Testis (tissue), 3 donors: ENCODE results near the gene THSD4. TPM values are rescaled to one million over a fixed set of nuclear protein-coding genes. Genes with fewer than 3 reads are reported as not detected.

Source experiments
- DNase-seq: peaks from one replicate; pipeline ENCODE4 v3.0.0-alpha.2; 2019
- H3K27ac ChIP-seq, 2 donors: fragments of 200-600 bp; sonication (generic); one replicate each; pipeline ENCODE4 v1.5.1; 2019
- H3K27me3 ChIP-seq: fragments of 200-600 bp; sonication (generic); one replicate; pipeline ENCODE4 v1.5.1; 2019
- H3K36me3 ChIP-seq: fragments of 200-600 bp; sonication (generic); one replicate; pipeline ENCODE4 v1.5.1; 2017; ENCODE audit warnings: low read depth; ENCODE audit errors: missing control alignments
- H3K4me1 ChIP-seq: fragments of 200-600 bp; sonication (generic); one replicate; pipeline ENCODE4 v1.5.1; 2019
- H3K4me3 ChIP-seq, 2 donors: fragments of 200-600 bp; sonication (generic); one replicate each; pipeline ENCODE4 v1.5.1; 2017 to 2019
- H3K9me3 ChIP-seq: fragments of 200-600 bp; sonication (generic); one replicate; pipeline ENCODE4 v1.5.1; 2017
- POLR2A ChIP-seq: fragments of 450-650 bp; IDR thresholded peaks from one replicate; pipeline ENCODE4 v1.6.1; 2017; ENCODE audit warnings: antibody characterized with exemption, mild to moderate bottlenecking, moderate library complexity
- WGBS, 2 donors: methylation state at CpG; one replicate each; pipeline ENCODE4 v1.1.5; 2018; 5-methylcytosine and 5-hydroxymethylcytosine counted together
- intact Hi-C: fragments of 100-400 bp; cut with DNase I; formaldehyde crosslinking; loops from one replicate; pipeline ENCODE4 v1.15.1; 2023; ENCODE audit warnings: low total_unique reads
- polyA plus RNA-seq: library from polyadenylated mRNA; stranded (reverse); fragments of 350-450 nt; fragmentation: Illumina TruSeq; extraction: RNeasy Lipid Tissue Mini Kit (QIAGEN cat#74804); gene quantifications from one replicate; pipeline ENCODE4 v1.2.3, GENCODE V29; 2014; ENCODE audit warnings: low read depth, low replicate concordance; ENCODE audit not compliant: insufficient read depth
- total RNA-seq, 2 donors: library from RNA; depleted of rRNA; stranded (reverse); fragments of >200 nt; gene quantifications; one replicate each; pipeline ENCODE4 v1.2.3, GENCODE V29; 2016
- TF ChIP-seq, protein P1 (sequence below), 3 experiments: fragments of 450-650 bp in 2 of 3; fragments of 200-600 bp in 1 of 3; sonication (generic) in 1 of 3; IDR thresholded peaks; one replicate each; pipeline ENCODE4 v1.5.1; 2016 to 2019; ENCODE audit warnings: antibody characterized with exemption in 3 of 3, mild to moderate bottlenecking in 2 of 3, moderate library complexity in 1 of 3

Gene THSD4
- total and polyA plus RNA-seq, 3 donors from 2014 or later: 14.3 to 21.5 (median 18.2) TPM

DNA sequence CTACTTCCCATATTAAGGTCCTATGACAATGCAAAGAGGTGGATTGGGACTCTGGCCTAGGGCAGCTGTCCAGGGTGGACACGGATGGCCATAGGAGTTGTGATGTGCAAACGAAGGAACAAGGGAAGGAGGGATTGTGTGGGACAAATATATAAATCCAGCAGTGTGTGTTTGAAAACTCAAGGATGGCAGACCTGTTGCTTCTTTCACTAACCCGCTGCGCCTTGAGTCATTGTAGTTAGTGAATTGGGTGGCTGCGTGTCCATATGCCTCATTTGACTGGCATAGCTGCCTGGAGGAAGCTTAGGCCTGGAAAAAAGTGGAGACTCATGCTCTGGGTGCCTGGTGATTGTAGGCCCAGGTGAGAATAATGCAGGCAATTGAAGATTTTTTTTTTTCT is 334.7 kb downstream of the THSD4 start:
- DNase-seq: no peak
- Histone ChIP-seq H3K36me3 (no peaks in the 10 kb centered on the region), H3K27me3 (no peaks in the 10 kb centered on the region), H3K27ac (no peak overlapping the region), H3K9me3 (no peaks in the 10 kb centered on the region), H3K4me3 (no peak overlapping the region), H3K4me1 (no peaks in the 10 kb centered on the region)
- intact Hi-C loops: loop anchor here (10.0 kb wide), 2 partner anchors 285 to 335 kb away; partner anchors contain the start of gene THSD4
- WGBS, 2 donors: 71 to 73% methylated on average over 5 of the region's 5 CpGs
- TF ChIP-seq, protein P1, sequence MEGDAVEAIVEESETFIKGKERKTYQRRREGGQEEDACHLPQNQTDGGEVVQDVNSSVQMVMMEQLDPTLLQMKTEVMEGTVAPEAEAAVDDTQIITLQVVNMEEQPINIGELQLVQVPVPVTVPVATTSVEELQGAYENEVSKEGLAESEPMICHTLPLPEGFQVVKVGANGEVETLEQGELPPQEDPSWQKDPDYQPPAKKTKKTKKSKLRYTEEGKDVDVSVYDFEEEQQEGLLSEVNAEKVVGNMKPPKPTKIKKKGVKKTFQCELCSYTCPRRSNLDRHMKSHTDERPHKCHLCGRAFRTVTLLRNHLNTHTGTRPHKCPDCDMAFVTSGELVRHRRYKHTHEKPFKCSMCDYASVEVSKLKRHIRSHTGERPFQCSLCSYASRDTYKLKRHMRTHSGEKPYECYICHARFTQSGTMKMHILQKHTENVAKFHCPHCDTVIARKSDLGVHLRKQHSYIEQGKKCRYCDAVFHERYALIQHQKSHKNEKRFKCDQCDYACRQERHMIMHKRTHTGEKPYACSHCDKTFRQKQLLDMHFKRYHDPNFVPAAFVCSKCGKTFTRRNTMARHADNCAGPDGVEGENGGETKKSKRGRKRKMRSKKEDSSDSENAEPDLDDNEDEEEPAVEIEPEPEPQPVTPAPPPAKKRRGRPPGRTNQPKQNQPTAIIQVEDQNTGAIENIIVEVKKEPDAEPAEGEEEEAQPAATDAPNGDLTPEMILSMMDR (IDR thresholded peaks at IDR 0.05): no peak
- no peak for TF ChIP-seq POLR2A

DNA sequence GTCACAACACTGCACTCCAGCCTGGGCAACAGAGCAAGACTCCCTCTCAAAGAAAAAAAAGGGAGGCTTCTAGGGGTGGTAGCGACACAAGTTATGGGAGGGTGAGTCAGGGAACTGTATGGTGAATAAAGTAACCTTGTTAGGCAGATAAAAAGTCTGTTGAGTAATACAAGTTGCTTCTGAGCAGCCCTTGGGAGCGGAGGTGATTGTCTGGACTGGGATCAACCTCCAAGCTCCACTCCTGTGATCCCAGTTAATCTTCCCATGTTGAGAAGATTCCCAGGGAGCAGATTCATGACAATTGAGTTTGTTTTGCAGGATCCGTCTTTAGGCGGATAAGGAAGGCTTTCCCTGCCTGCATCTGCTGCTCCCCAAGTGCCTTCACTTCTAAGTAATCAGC is 335.9 kb downstream of the THSD4 start:
- Histone ChIP-seq H3K9me3 (no peaks in the 10 kb centered on the region), H3K27me3 (no peaks in the 10 kb centered on the region), H3K27ac (no peak overlapping the region), H3K4me1 (no peaks in the 10 kb centered on the region), H3K4me3 (no peak overlapping the region), H3K36me3 (no peaks in the 10 kb centered on the region)
- 78 to 87% methylated on average over 4 of the region's 4 CpGs for WGBS, 2 donors
- no peak for DNase-seq
- intact Hi-C loops: no loop called here
- TF ChIP-seq, protein P1 (IDR thresholded peaks at IDR 0.05): no peak
- no peak for TF ChIP-seq POLR2A

DNA sequence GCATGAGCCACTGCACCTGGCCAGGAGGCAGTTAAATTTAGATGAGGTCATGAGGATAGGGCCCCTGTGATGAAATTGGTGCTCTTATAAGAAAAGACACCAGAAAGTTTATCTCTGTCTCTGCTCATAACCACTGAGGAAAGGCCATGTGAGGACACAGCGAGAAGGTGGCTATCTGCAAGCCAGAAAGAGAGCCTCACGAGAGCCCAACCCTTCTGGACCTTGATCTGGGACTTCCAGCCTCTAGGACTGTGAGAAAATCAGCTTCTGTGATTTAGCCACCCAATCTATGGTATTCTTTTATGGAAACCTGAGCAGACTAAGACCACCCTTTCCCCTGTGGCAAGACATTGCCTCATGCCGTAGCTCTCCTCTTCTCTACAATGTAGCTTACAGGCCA is 337.6 kb downstream of the THSD4 start:
- H3K27ac ChIP-seq: no peak overlapping the region
- H3K4me3 ChIP-seq: no peak overlapping the region
- WGBS, 2 donors: 74 to 81% methylated on average over 3 of the region's 3 CpGs
- TF ChIP-seq, protein P1 (IDR thresholded peaks at IDR 0.05): no peak
- TF ChIP-seq POLR2A: no peak
- no peak for DNase-seq
- no peaks in the 10 kb centered on the region for H3K27me3 ChIP-seq
- H3K36me3 ChIP-seq: no peaks in the 10 kb centered on the region
- intact Hi-C loops: no loop called here
- no peaks in the 10 kb centered on the region for H3K9me3 ChIP-seq
- no peaks in the 10 kb centered on the region for H3K4me1 ChIP-seq

DNA sequence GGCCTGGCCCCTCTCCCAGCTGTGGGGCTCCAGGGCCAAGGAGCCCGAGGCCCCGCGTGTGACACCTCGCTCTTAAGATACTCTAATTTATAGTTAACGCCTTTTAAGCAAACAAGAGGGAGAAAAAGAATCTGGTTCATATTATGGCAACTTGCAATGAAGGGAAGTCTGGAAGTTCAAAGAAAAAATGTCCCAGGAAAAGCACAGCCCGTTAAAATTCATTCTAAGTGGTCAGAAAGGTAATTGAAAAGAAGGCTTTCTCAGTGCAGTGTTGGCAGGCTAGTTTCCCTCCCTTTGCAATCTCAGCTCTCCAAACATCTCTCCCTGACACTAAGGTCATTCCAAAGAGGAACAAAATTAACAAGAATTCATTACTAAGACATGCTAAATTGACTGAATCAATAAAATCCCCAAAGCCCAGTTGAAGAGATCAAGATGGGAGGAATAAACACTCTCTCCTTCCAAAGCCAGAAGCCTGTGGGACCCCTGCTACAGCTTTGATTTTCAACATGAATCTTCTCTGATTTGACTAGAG is 339.3 kb downstream of the THSD4 start:
- DNase-seq: no peak
- Histone ChIP-seq H3K4me3 (no peak overlapping the region), H3K4me1 (no peaks in the 10 kb centered on the region), H3K9me3 (no peaks in the 10 kb centered on the region), H3K27me3 (no peaks in the 10 kb centered on the region), H3K27ac (no peak overlapping the region), H3K36me3 (no peaks in the 10 kb centered on the region)
- TF ChIP-seq, protein P1 (IDR thresholded peaks at IDR 0.05): no peak
- intact Hi-C loops: no loop called here
- 66 to 70% methylated on average over 6 of the region's 6 CpGs for WGBS, 2 donors

DNA sequence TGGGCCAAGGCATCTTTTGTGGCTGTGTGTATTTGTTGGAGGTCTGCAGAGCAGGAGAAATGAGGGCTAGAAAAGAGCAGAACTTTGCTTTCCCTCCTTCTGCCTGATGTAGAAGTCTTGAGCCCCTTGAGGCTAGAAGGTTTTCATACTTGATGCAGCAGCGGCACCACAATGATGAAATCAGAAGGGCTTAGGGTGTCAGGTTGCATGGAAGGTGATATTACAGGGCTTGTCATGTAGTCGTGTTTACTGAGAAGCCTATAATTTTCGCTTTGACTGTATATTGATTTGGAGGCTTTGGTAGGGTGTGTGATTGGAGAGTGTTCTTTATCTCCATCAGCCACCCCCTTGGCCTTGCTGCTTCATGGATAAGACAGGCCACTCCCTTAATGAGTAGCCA is 339.8 kb downstream of the THSD4 start:
- intact Hi-C loops: no loop called here
- WGBS, 2 donors: 72 to 93% methylated on average over 3 of the region's 3 CpGs

More for the DNA sequence above, 339.8 kb downstream of the THSD4 start:
- no peaks in the 10 kb centered on the region for H3K27me3 ChIP-seq
- H3K4me3 ChIP-seq: no peak overlapping the region
- H3K36me3 ChIP-seq: no peaks in the 10 kb centered on the region
- no peaks in the 10 kb centered on the region for H3K9me3 ChIP-seq
- no peak for TF ChIP-seq POLR2A
- TF ChIP-seq, protein P1 (IDR thresholded peaks at IDR 0.05): no peak
- no peak for DNase-seq
- no peak overlapping the region for H3K27ac ChIP-seq
- no peaks in the 10 kb centered on the region for H3K4me1 ChIP-seq
